ENCODE results near the gene RNF14.

RNF14 gene, protein sequence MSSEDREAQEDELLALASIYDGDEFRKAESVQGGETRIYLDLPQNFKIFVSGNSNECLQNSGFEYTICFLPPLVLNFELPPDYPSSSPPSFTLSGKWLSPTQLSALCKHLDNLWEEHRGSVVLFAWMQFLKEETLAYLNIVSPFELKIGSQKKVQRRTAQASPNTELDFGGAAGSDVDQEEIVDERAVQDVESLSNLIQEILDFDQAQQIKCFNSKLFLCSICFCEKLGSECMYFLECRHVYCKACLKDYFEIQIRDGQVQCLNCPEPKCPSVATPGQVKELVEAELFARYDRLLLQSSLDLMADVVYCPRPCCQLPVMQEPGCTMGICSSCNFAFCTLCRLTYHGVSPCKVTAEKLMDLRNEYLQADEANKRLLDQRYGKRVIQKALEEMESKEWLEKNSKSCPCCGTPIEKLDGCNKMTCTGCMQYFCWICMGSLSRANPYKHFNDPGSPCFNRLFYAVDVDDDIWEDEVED

DNA sequence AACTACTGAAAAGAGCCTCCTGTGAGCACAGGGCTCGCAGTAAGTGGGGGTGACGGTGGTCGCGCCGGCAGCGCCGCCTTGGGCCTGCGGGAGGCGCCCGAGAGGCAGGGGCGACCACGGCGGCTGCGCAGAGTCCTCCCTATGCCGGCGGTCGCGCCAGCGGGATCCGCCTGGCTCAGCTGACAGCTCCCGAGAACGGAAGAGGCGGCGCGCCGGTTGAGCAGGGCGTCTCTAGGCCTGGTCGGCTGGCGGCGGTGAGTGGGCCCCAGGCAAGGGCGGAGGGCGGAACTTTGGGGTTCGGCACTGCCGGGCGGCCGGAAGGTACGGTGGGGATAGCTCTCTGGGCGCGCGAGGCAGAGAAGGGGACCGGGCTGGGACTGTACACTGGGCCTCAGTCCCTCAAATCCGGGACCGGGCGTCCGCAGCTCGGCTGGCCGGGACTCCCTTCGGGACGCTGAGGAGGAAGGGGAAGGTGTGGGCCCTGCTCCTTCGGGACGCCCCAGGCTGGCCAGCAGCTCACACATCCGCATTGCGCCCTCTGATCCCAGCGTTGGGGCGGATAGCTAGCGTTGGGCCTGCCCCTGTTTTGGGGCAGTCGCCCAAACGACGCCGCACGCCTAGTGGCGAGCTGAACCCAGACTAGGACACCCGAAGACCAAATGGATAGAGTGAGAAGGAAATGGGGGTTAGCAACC is at the start of gene RNF14:
TSS of gene RNF14 (plus strand) at position 192 of the 695 bp plus-strand sequence. CDS start 4,484 bp downstream, outside the sequence.
- TF ChIP-seq ZC3H10 (CRISPR knock-in tag; IDR thresholded peaks at IDR 0.05) (no peak), PPARA (CRISPR knock-in tag; IDR thresholded peaks at IDR 0.05; ENCODE audit: borderline replicate concordance) (no peak), ZNF70 (CRISPR knock-in tag; IDR thresholded peaks at IDR 0.05) (no peak), OSR1 (CRISPR knock-in tag; IDR thresholded peaks at IDR 0.05) (no peak), ZFP3 (CRISPR knock-in tag; IDR thresholded peaks at IDR 0.05) (no peak), ZNF8 (CRISPR knock-in tag; IDR thresholded peaks at IDR 0.05) (no peak), GLIS3 (CRISPR knock-in tag; IDR thresholded peaks at IDR 0.05) (no peak), CSDC2 (CRISPR knock-in tag; IDR thresholded peaks at IDR 0.05) (no peak), TOX (CRISPR knock-in tag; IDR thresholded peaks at IDR 0.05; ENCODE audit: borderline replicate concordance) (no peak), TCF4 (CRISPR knock-in tag; IDR thresholded peaks at IDR 0.05; ENCODE audit: borderline replicate concordance) (no peak), ZNF565 (CRISPR knock-in tag; conservative IDR thresholded peaks at IDR 0.05; ENCODE audit: low read depth) (no peak), ZFP30 (CRISPR knock-in tag; IDR thresholded peaks at IDR 0.05) (no peak), BACH2 (CRISPR knock-in tag; IDR thresholded peaks at IDR 0.05; ENCODE audit: borderline replicate concordance) (no peak), POU6F1 (CRISPR knock-in tag; IDR thresholded peaks at IDR 0.05; ENCODE audit: borderline replicate concordance, low read depth) (no peak)
- TF ChIP-seq, protein P1, sequence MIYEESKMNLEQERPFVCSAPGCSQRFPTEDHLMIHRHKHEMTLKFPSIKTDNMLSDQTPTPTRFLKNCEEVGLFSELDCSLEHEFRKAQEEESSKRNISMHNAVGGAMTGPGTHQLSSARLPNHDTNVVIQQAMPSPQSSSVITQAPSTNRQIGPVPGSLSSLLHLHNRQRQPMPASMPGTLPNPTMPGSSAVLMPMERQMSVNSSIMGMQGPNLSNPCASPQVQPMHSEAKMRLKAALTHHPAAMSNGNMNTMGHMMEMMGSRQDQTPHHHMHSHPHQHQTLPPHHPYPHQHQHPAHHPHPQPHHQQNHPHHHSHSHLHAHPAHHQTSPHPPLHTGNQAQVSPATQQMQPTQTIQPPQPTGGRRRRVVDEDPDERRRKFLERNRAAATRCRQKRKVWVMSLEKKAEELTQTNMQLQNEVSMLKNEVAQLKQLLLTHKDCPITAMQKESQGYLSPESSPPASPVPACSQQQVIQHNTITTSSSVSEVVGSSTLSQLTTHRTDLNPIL (CRISPR knock-in tag; IDR thresholded peaks at IDR 0.05; ENCODE audit: low read depth): no peak
- TF ChIP-seq, protein P2, sequence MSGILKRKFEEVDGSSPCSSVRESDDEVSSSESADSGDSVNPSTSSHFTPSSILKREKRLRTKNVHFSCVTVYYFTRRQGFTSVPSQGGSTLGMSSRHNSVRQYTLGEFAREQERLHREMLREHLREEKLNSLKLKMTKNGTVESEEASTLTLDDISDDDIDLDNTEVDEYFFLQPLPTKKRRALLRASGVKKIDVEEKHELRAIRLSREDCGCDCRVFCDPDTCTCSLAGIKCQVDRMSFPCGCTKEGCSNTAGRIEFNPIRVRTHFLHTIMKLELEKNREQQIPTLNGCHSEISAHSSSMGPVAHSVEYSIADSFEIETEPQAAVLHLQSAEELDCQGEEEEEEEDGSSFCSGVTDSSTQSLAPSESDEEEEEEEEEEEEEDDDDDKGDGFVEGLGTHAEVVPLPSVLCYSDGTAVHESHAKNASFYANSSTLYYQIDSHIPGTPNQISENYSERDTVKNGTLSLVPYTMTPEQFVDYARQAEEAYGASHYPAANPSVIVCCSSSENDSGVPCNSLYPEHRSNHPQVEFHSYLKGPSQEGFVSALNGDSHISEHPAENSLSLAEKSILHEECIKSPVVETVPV (CRISPR knock-in tag; IDR thresholded peaks at IDR 0.05): no peak
- TF ChIP-seq, protein P3, sequence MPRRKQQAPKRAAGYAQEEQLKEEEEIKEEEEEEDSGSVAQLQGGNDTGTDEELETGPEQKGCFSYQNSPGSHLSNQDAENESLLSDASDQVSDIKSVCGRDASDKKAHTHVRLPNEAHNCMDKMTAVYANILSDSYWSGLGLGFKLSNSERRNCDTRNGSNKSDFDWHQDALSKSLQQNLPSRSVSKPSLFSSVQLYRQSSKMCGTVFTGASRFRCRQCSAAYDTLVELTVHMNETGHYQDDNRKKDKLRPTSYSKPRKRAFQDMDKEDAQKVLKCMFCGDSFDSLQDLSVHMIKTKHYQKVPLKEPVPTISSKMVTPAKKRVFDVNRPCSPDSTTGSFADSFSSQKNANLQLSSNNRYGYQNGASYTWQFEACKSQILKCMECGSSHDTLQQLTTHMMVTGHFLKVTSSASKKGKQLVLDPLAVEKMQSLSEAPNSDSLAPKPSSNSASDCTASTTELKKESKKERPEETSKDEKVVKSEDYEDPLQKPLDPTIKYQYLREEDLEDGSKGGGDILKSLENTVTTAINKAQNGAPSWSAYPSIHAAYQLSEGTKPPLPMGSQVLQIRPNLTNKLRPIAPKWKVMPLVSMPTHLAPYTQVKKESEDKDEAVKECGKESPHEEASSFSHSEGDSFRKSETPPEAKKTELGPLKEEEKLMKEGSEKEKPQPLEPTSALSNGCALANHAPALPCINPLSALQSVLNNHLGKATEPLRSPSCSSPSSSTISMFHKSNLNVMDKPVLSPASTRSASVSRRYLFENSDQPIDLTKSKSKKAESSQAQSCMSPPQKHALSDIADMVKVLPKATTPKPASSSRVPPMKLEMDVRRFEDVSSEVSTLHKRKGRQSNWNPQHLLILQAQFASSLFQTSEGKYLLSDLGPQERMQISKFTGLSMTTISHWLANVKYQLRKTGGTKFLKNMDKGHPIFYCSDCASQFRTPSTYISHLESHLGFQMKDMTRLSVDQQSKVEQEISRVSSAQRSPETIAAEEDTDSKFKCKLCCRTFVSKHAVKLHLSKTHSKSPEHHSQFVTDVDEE (CRISPR knock-in tag; IDR thresholded peaks at IDR 0.05): no peak
- peak; percentile 99 for ATAC-seq

DNA sequence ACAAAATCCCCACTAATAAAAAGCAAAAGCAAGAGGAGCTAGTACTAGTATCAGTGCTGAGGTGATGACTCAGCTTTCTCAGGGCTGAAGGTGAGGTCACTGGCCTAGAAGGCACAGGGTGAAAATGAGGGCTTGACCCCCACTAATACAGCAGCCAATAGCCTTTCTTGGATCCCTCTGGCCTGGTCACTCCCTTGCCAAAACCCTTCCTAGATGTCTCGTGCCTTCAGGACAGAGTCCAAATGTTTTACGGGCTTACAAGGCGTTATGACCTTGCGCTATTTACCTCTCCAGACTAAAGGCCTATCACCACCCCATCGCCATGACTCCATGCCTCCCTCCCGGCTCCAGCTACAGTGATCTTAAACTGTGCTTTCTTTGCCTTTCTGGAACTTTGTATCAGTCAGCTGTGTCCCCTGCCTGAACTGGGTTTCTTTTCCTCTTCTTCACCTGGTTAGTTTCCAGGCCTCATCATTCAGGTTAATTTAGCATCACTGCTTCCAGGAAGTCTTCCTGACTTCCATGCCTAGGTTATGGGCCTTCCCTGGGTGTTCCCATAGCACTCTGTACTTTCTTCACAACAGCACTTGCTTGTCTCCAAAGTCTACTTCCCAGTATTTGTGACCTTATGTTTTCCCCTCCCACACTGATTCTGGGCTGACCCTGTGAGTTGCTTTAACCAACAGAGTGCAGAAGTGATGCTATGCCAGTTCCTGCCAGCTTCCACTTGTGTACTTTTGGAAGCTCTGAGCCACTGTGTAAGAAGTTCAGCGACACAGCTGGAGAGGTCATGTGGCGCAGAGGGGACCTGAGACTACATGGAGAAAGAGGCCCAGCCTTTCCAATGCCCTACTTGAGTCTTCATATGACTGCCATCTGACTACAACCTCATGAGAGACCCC is 49.4 kb upstream of the RNF14 start:
- ATAC-seq: no peak
- TF ChIP-seq, protein P2 (CRISPR knock-in tag; IDR thresholded peaks at IDR 0.05): no peak
- TF ChIP-seq, protein P3 (CRISPR knock-in tag; IDR thresholded peaks at IDR 0.05): no peak
- TF ChIP-seq BACH2 (CRISPR knock-in tag; IDR thresholded peaks at IDR 0.05; ENCODE audit: borderline replicate concordance) (no peak), OSR1 (CRISPR knock-in tag; IDR thresholded peaks at IDR 0.05) (no peak)
